Colonic mucosa (tissue), 4 donors: ENCODE measurements around the gene PPP3CA. TPM values are rescaled to one million over a fixed set of nuclear protein-coding genes. Genes with fewer than 3 reads are reported as not detected.

Source experiments
- DNase-seq: peaks from one replicate; pipeline ENCODE4 v3.0.0-alpha.2; 2020
- H3K27ac ChIP-seq: fragments of 200-600 bp; one replicate; pipeline ENCODE4 v1.8.0; 2021
- H3K27me3 ChIP-seq: fragments of 200-600 bp; one replicate; pipeline ENCODE4 v1.8.0; 2021
- H3K36me3 ChIP-seq: fragments of 200-600 bp; one replicate; pipeline ENCODE4 v1.8.0; 2021
- H3K4me1 ChIP-seq: fragments of 200-600 bp; one replicate; pipeline ENCODE4 v1.8.0; 2021; ENCODE audit warnings: mild to moderate bottlenecking
- H3K4me3 ChIP-seq: fragments of 200-600 bp; one replicate; pipeline ENCODE4 v1.8.0; 2021
- H3K9ac ChIP-seq, 2 donors: one replicate each; pipeline ENCODE4 v1.7.0; 2013; ENCODE audit warnings: control low read depth in 2 of 2, low read depth in 2 of 2, low read length in 2 of 2
- H3K9me3 ChIP-seq: fragments of 200-600 bp; one replicate; pipeline ENCODE4 v1.8.0; 2021
- CTCF ChIP-seq: fragments of 200-600 bp; IDR thresholded peaks from one replicate; pipeline ENCODE4 v1.8.0; 2022; ENCODE audit warnings: antibody characterized with exemption, mild to moderate bottlenecking
- intact Hi-C: fragments of 100-400 bp; cut with DNase I; formaldehyde crosslinking; loops from one replicate; pipeline ENCODE4 v1.14.1; 2022
- total RNA-seq, 2 donors: library from RNA; stranded (reverse); fragmentation: NEBNext Ultra II Directional in 1 of 2; extraction: Animal tissue kit (Norgen Biotek cat#: 25700) in 1 of 2; gene quantifications; one replicate each; pipeline ENCODE4 v1.2.1, GENCODE V29; 2021
- donor health status: healthy.
- donor health status: DM: no; HTN: no; CAD: no.
- donor health status: DM: no; HTN: no; CAD: no.

The PPP3CA gene
- total RNA-seq, 2 donors from 2014 or later: 34.5 to 43.9 TPM

GRCh38 chr4:101178731-101179130, 168.6 kb downstream of the PPP3CA start:
- no peak for DNase-seq
- no peaks in the 10 kb centered on the region for H3K36me3 ChIP-seq
- no peaks in the 10 kb centered on the region for H3K9me3 ChIP-seq
- no peaks in the 10 kb centered on the region for H3K27me3 ChIP-seq
- H3K4me3 ChIP-seq: no peak overlapping the region
- H3K9ac ChIP-seq: no peak overlapping the region
- H3K4me1 ChIP-seq: no peaks in the 10 kb centered on the region
- TF ChIP-seq CTCF: no peak
- intact Hi-C loops: no loop called here
- no peak overlapping the region for H3K27ac ChIP-seq

DNA sequence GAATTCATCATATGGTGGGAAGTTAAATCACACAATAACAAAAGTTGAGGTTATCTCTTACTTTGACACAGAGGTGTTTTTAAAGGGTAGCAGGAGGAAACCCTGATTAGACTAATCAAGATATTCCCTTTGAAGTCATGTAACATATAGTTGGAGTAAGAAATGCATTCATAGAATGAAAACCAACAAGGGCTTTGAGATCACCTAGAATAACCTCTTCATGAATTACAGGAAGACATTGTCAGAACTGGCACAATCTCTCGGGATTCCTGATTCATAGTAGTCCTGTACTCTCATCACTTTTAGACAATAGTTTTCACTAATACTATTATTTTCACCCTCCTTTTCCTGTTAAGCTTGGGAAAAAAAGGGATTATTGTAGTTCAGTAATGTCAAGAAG, 170.2 kb downstream of the PPP3CA start:
- TF ChIP-seq CTCF: no peak
- no peak for DNase-seq
- H3K9ac ChIP-seq: no peak overlapping the region
- H3K4me3 ChIP-seq: no peak overlapping the region
- intact Hi-C loops: no loop called here
- H3K9me3 ChIP-seq: no peaks in the 10 kb centered on the region
- no peaks in the 10 kb centered on the region for H3K36me3 ChIP-seq
- no peaks in the 10 kb centered on the region for H3K4me1 ChIP-seq
- H3K27me3 ChIP-seq: no peaks in the 10 kb centered on the region
- H3K27ac ChIP-seq: no peak overlapping the region

DNA sequence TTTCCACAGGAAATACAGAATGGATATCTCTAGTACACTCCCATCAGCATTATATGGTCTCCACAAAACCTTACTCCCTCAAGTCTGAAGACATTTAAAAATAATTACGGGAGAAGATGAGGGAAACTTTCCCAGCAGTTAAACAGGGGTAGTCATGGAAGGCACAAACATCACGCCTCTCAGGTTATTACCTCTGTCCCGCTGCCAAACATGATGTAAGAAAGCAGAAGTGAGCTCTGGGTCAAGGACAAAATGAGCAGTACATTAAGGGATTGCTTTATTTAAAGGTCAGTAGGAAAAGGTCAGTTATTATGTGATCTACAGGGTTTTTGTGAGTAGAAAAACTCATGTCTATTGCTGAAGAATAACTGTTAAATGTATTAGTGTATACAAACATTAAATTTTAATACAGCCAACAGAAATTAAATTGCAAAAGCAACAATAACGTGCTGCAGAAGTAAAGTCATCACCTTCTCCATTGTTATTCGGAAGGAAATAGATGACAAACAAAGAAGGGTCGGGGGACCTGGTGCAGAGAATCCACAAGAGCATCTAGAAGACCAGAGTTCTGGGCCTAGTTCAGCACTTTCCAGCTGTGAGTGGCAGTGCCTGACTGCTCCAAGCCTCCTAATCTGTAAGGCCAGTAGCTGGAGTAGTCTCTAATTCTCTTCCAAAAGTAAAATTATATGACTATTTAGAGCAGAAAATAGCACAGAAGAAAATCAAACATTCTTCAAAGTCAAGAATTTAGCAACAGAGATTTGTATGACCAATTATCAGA, 171.2 kb downstream of the PPP3CA start:
- H3K27ac ChIP-seq: peak overlapping the region; percentile 34
- intact Hi-C loops: no loop called here
- DNase-seq: peak; percentile 79

GRCh38 chr4:101174679-101175345, 172.5 kb downstream of the PPP3CA start:
- no peak for TF ChIP-seq CTCF
- H3K27ac ChIP-seq: peak overlapping the region; percentile 34
- H3K27me3 ChIP-seq: no peaks in the 10 kb centered on the region
- no peak for DNase-seq
- no peaks in the 10 kb centered on the region for H3K36me3 ChIP-seq
- no peaks in the 10 kb centered on the region for H3K9me3 ChIP-seq
- no peak overlapping the region for H3K9ac ChIP-seq
- H3K4me3 ChIP-seq: no peak overlapping the region
- intact Hi-C loops: no loop called here
- H3K4me1 ChIP-seq: no peaks in the 10 kb centered on the region

More for the DNA sequence above, 171.2 kb downstream of the PPP3CA start:
- no peaks in the 10 kb centered on the region for H3K4me1 ChIP-seq
- H3K9me3 ChIP-seq: no peaks in the 10 kb centered on the region
- no peak overlapping the region for H3K4me3 ChIP-seq
- no peak overlapping the region for H3K9ac ChIP-seq
- H3K27me3 ChIP-seq: no peaks in the 10 kb centered on the region
- TF ChIP-seq CTCF: no peak
- no peaks in the 10 kb centered on the region for H3K36me3 ChIP-seq

DNA sequence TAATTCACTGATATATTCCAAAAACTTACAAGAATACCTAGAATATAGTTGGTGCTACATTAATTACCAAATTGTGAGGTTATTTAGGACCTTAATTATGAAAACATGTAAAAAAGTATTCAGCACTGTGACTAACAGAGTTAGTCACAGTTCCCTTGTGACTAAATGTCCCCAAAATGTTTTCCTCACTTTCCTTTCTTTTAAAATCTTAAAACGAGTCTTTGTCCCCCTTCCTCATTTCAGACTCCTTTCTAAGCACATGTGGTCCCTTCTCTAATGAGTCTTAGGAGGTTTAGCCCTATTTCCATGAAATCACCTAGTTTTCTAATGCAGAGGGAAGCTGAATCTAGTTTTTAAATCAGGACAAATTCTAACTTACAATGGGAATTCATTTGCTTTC, 175.0 kb downstream of the PPP3CA start:
- no peak overlapping the region for H3K4me3 ChIP-seq
- H3K27ac ChIP-seq: no peak overlapping the region
- TF ChIP-seq CTCF: no peak
- no peaks in the 10 kb centered on the region for H3K4me1 ChIP-seq
- no peaks in the 10 kb centered on the region for H3K36me3 ChIP-seq
- no peak for DNase-seq
- intact Hi-C loops: no loop called here
- no peaks in the 10 kb centered on the region for H3K27me3 ChIP-seq
- no peaks in the 10 kb centered on the region for H3K9me3 ChIP-seq
- no peak overlapping the region for H3K9ac ChIP-seq
